ENCODE results near the gene NDUFA12.

Gene NDUFA12

GRCh38 chr12:94930772-94931171 is 72.7 kb downstream of the NDUFA12 start:
- DNase-seq, result no peak

GRCh38 chr12:94930216-94930654 is 73.3 kb downstream of the NDUFA12 start:
- DNase-seq, result no peak

- DNase-seq, result no peak
These were observed 73.7 kb downstream of the NDUFA12 start for GRCh38 chr12:94929780-94930179.

- DNase-seq, result no peak
These were observed 77.8 kb downstream of the NDUFA12 start for GRCh38 chr12:94925729-94926128.

- DNase-seq, result no peak
These were observed 78.3 kb downstream of the NDUFA12 start for GRCh38 chr12:94925206-94925605.

- DNase-seq, result no peak
These were observed 80.9 kb downstream of the NDUFA12 start for GRCh38 chr12:94922561-94922960.
